PC-9 (cell line): ENCODE data around the gene ACE2. TPM values are rescaled to one million over a fixed set of nuclear protein-coding genes. Genes with fewer than 3 reads are reported as not detected.

ENCODE experiments used
- BruUV-seq: library from RNA; stranded (reverse); fragments of 400-500 nt; replicated peaks from 2 replicates; lab custom pipeline; 2021; lab: Mats Ljungman, UMichigan
- CTCF ChIA-PET: fragments of 300-600 bp; sonication (Branson Sonifier 250); formaldehyde crosslinking; loops from one replicate; lab custom pipeline; 2022; ENCODE audit warnings: antibody characterized with exemption; lab: Charles Lee
- POLR2A ChIA-PET: fragments of 300-600 bp; sonication (Branson Sonifier 250); formaldehyde crosslinking; loops from one replicate; lab custom pipeline; 2022; ENCODE audit warnings: antibody characterized with exemption; ENCODE audit not compliant: unreplicated experiment; lab: Charles Lee
- DNase-seq, 2 experiments: peaks; one replicate each; pipeline versions ENCODE4 v3.0.0 to v3.0.0-alpha.2; 2015 to 2022; ENCODE audit warnings: mixed read lengths in 1 of 2
- H2AFZ ChIP-seq: fragments of 200-600 bp; sonication (generic); 2 replicates; pipeline ENCODE4 v1.8.1; 2017; ENCODE audit warnings: antibody characterized with exemption
- H3F3A ChIP-seq: fragments of 200-600 bp; sonication (generic); 2 replicates; pipeline ENCODE4 v1.8.1; 2017; ENCODE audit warnings: antibody characterized with exemption, mild to moderate bottlenecking, low read depth; ENCODE audit not compliant: insufficient read depth
- H3K27ac ChIP-seq: fragments of 200-600 bp; sonication (generic); 2 replicates; pipeline ENCODE4 v1.6.1; 2016; ENCODE audit warnings: mixed run types
- H3K27me3 ChIP-seq: fragments of 200-600 bp; sonication (generic); 2 replicates; pipeline ENCODE4 v1.6.1; 2016; ENCODE audit warnings: low read depth, mixed run types; ENCODE audit not compliant: insufficient read depth
- H3K36me3 ChIP-seq: fragments of 200-600 bp; sonication (generic); 2 replicates; pipeline ENCODE4 v1.6.1; 2016; ENCODE audit warnings: low read depth, mixed run types
- H3K4me1 ChIP-seq: fragments of 200-600 bp; sonication (generic); replicated peaks from 2 replicates; pipeline ENCODE4 v1.6.1; 2016; ENCODE audit warnings: mixed run types; ENCODE audit not compliant: insufficient read depth
- H3K4me2 ChIP-seq: fragments of 200-600 bp; sonication (generic); 2 replicates; pipeline ENCODE4 v1.6.1; 2017; ENCODE audit warnings: mixed run types
- H3K4me3 ChIP-seq: fragments of 200-600 bp; sonication (generic); 2 replicates; pipeline ENCODE4 v1.6.1; 2016; ENCODE audit warnings: mixed run types
- H3K79me2 ChIP-seq: fragments of 200-600 bp; sonication (generic); 2 replicates; pipeline ENCODE4 v1.6.1; 2017; ENCODE audit warnings: low read depth, mixed run types
- H3K9me2 ChIP-seq: fragments of 200-600 bp; sonication (generic); 2 replicates; pipeline ENCODE4 v1.8.1; 2017; ENCODE audit warnings: mild to moderate bottlenecking; ENCODE audit not compliant: insufficient read depth
- H3K9me3 ChIP-seq: fragments of 200-600 bp; sonication (generic); 2 replicates; pipeline ENCODE4 v1.8.1; 2016; ENCODE audit warnings: low read depth; ENCODE audit not compliant: insufficient read depth
- H4K20me1 ChIP-seq: fragments of 200-600 bp; sonication (generic); 2 replicates; pipeline ENCODE4 v1.8.1; 2017; ENCODE audit not compliant: insufficient read depth
- CTCF ChIP-seq: fragments of 200-600 bp; sonication (generic); conservative IDR thresholded peaks from 2 replicates; pipeline ENCODE4 v1.6.1; 2017; ENCODE audit warnings: mixed run types, antibody characterized with exemption, mild to moderate bottlenecking, moderate library complexity
- EZH2 ChIP-seq: fragments of 200-600 bp; sonication (generic); IDR thresholded peaks from 2 replicates; pipeline ENCODE4 v1.8.0; 2017; ENCODE audit warnings: antibody characterized with exemption, low read depth
- intact Hi-C: fragments of 100-400 bp; cut with micrococcal nuclease; formaldehyde crosslinking; loops from one replicate; pipeline ENCODE4 v1.10.0; 2022; ENCODE audit not compliant: unreplicated experiment
- total RNA-seq: library from RNA; stranded (reverse); gene quantifications from 2 replicates; pipeline ENCODE4 v1.2.3, GENCODE V29; 2021

ACE2 gene
- total RNA-seq, 1 experiment from 2014 or later, result 3.4 TPM

- Histone ChIP-seq H3K4me3 (no peak overlapping the region), H3K9me2 (no peaks in the 10 kb centered on the region), H3K9me3 (no peaks in the 10 kb centered on the region), H3F3A (no peaks in the 10 kb centered on the region), H2AFZ (no peak overlapping the region), H3K4me2 (no peak overlapping the region), H3K36me3 (no peaks in the 10 kb centered on the region), H3K79me2 (no peaks in the 10 kb centered on the region), H3K27ac (no peak overlapping the region), H4K20me1 (no peaks in the 10 kb centered on the region), H3K4me1 (no peaks in the 10 kb centered on the region), H3K27me3 (no peaks in the 10 kb centered on the region)
- CTCF ChIA-PET, result no interaction called here
- POLR2A ChIA-PET, result no interaction called here
- no peak for DNase-seq
- TF ChIP-seq EZH2 (no peak), CTCF (no peak)
- BruUV-seq, result no TSS peak
- intact Hi-C loops, result loop anchor here (1.0 kb wide), 1 partner anchor 77 kb away; no protein-coding TSS in a partner anchor
Observed at GRCh38 chrX:15645266-15645665, 44.5 kb upstream of the ACE2 start.

DNA sequence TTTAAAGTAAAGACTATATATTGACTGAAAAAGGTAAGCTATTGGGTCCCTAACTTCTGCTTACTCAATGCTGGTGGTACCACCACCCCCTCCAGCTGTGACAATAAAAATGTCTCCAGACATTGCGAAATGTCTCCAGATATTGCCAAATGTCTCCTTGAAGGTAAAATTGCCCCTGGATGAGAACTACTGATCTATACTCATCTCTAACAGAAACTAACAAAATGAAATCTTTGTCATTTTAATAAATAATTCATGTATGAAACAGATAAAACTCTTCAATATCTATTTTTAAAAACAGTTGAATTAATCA lies 43.8 kb upstream of the ACE2 start:
- H3K27ac ChIP-seq, result no peak overlapping the region
- no peaks in the 10 kb centered on the region for H3K9me3 ChIP-seq
- no peak for DNase-seq
- H3K79me2 ChIP-seq, result no peaks in the 10 kb centered on the region
- no TSS peak for BruUV-seq
- POLR2A ChIA-PET, result no interaction called here
- H3K4me3 ChIP-seq, result no peak overlapping the region
- no peak for TF ChIP-seq CTCF
- TF ChIP-seq EZH2, result no peak
- no peaks in the 10 kb centered on the region for H3K9me2 ChIP-seq
- no peak overlapping the region for H2AFZ ChIP-seq
- CTCF ChIA-PET, result no interaction called here
- H3K27me3 ChIP-seq, result no peaks in the 10 kb centered on the region
- no peaks in the 10 kb centered on the region for H4K20me1 ChIP-seq
- H3K4me2 ChIP-seq, result no peak overlapping the region
- no peaks in the 10 kb centered on the region for H3K36me3 ChIP-seq
- no peaks in the 10 kb centered on the region for H3F3A ChIP-seq
- H3K4me1 ChIP-seq, result no peaks in the 10 kb centered on the region
- intact Hi-C loops, result no loop called here

GRCh38 chrX:15643786-15644559 lies 43.2 kb upstream of the ACE2 start:
- intact Hi-C loops, result no loop called here
- Histone ChIP-seq H4K20me1 (no peaks in the 10 kb centered on the region), H3K79me2 (no peaks in the 10 kb centered on the region), H3K9me3 (no peaks in the 10 kb centered on the region), H3K4me2 (no peak overlapping the region), H2AFZ (no peak overlapping the region), H3K27ac (no peak overlapping the region), H3K27me3 (no peaks in the 10 kb centered on the region), H3K9me2 (no peaks in the 10 kb centered on the region), H3K4me3 (no peak overlapping the region), H3F3A (no peaks in the 10 kb centered on the region), H3K4me1 (no peaks in the 10 kb centered on the region), H3K36me3 (no peaks in the 10 kb centered on the region)
- CTCF ChIA-PET, result interaction anchor here (0.5 kb wide), 1 partner anchor 145 kb away, joined by 3 read pairs; no protein-coding TSS in a partner anchor
- DNase-seq, result no peak
- POLR2A ChIA-PET, result no interaction called here
- BruUV-seq, result no TSS peak
- no peak for TF ChIP-seq CTCF
